Inflammatory macrophage (primary cell): ENCODE data around the gene AFF3.

Experiments
- DNase-seq, 2 donors: peaks; one replicate each; pipeline ENCODE4 v3.0.0-alpha.2; 2020 to 2022

AFF3 gene

GRCh38 chr2:99572373-99573164 is 569.8 kb downstream of the AFF3 start:
- no peak for DNase-seq

DNA sequence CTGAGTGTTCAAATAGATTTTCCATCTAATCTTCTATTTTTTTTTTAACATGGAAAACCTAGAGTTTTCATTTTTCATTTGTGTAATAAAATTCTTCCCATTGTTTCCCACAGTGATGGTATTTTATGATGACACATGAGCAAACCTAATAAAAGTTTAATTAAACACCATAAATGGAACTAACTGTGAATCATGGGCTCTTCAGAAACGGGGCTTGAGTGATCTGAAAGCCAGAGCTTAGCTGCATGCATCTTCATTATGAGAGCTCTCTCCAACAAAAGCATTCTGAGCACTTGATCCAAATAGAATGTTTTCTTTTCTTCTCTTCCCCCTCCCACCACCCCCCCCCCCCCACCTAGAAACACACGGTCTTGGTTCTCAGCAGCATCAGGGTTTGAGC is 570.4 kb downstream of the AFF3 start:
- no peak for DNase-seq

GRCh38 chr2:99571533-99571932 is 570.9 kb downstream of the AFF3 start:
- no peak for DNase-seq

DNA sequence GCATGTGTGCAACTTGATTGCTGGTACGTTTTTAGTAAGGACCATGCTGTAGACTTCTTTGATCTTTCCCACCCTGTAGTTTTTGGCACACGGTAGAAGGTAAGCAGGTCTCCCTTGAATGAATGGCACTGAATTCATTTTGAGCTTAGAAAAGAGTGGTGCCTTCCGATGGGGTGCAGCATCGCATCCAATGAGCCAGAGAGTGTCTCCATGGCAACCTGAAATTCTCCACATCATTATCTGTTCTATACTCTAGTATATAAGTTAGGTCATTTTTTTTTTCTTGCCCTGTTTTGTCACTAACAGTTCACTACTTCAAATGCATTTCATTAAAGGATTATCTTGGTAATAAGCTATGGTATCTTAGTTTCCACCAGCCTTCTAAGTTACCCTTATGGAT is 571.4 kb downstream of the AFF3 start:
- no peak for DNase-seq

- no peak for DNase-seq
Observed at GRCh38 chr2:99569386-99569785, 573.0 kb downstream of the AFF3 start.

GRCh38 chr2:99565227-99565626 is 577.2 kb downstream of the AFF3 start:
- DNase-seq, result no peak

DNA sequence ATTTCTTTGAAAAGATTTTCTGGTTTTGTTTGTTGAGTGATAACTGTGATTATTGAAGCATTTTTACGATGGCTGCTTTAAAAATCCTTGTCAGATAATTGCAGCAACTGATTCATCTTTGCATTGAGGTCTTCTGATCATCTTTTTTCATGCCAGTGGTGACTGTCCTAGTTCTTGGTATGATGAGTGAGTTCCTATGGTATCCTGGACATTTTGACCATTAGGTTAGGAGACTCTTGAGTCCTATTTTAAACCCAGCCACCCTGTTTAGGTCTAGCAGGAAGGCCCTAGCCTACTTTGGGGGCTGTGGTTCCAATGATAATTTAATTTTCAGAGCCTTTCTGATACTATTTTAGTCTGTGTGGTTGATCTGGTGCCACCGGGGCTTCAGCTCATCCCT is 579.9 kb downstream of the AFF3 start:
- no peak for DNase-seq

DNA sequence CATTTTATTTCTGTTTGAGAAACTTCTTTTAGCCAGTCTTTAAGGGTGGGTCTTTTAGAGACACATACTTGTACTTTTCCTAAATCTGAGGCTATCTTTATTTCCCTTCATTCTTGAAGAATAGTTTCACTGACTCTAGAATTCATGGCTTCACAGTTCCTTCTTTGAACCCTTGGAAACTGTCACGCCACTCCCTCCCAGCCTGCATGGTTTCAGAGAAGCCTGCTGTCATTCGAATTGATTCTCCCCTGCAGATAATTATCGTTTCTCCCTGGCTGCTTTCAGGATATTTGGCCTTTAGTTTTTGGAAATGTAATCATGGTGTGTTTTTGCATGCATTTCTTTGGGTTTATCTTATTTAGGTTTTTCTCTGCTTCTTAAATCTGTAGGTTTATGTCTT is 580.6 kb downstream of the AFF3 start:
- no peak for DNase-seq

DNA sequence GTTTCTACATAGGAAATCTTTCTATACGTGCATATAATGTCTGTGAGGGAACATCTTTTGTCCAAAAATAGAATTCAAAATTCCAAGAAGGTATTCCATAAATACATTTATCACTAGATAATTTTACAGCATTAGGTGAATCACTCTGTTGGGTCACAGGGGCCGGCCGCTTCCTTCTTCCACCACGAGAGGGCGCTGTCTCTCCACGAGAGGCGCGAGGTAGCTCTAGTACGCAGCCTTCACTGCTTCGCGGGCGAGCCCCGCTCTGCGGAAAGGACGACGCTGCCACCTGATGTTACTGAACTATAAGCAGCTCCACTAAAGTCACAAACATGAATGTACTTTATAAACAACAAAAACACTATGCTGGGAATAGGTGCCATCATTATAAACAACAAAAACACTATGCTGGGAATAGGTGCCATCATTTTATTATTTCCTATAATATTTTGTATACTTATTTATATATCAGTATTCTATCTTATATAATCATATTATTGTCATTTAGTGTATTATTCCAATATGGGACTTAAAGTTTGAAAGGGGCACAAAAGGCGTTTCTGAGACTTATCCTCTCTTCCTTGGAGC is 583.2 kb downstream of the AFF3 start:
- peak; percentile 82 to 84 for DNase-seq

DNA sequence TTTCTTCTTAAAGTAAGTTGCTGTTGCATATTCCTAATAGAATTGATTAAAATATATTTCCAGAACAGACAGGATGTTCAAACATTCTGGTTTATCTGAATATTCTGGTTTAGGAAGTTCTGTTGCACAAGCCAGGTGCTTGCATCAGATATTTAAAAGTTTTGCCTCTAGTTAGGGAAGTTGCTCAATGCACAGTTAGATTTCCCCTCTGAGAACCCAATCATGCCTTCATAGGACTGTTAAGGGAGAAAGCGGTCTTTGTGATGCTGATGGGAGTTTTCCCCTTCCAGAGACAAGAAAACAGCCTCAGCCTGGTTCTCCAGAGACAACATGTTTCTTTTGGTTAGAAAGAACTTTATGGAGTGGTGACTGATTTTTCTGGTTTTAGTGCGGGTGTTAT is 587.0 kb downstream of the AFF3 start:
- peak; percentile 86 to 90 for DNase-seq

- DNase-seq, result no peak
Observed at GRCh38 chr2:99554871-99555270, 587.5 kb downstream of the AFF3 start.

DNA sequence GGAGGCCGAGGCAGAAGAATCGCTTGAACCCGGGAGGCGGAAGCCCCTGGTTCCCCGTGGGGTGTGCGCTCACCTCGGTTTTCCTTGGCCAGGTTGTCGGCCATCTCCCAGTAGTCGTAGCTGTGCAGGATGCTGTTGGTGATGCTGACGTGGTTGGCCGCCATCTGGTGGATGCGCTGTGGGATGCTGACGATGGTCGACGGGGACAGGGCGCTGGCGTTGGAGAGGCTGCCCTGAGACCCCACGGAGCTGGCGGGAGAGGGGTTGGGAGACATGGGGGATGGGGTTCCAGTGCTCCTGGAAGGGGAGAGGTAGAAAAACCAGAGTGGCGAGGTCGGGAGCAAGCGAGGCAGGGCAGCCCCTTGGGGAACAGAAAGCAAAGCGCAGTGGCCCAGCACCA is 588.2 kb downstream of the AFF3 start:
- no peak for DNase-seq

GRCh38 chr2:99552529-99552928 is 589.9 kb downstream of the AFF3 start:
- no peak for DNase-seq

GRCh38 chr2:99550368-99550767 is 592.0 kb downstream of the AFF3 start:
- no peak for DNase-seq

GRCh38 chr2:99545604-99546003 is 596.8 kb downstream of the AFF3 start:
- no peak for DNase-seq

DNA sequence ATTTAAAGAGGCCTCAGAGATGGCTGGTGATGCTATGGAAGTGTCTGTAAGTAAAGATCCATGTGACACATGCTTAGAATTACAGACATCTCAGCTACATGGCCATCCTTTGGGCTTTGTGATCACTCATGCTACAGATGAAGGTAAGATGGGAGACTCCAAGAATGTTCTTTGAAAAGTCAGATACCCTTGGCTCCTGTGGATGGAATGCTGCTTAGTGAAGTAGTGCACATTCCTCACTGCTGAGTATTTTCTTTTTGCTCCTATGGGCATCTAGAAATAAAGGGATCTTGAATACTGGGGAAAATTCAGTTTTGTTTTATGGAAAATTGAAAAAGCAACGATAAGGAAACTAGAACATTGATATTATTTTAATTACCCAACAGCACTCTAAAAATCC is 597.3 kb downstream of the AFF3 start:
- DNase-seq, result no peak

DNA sequence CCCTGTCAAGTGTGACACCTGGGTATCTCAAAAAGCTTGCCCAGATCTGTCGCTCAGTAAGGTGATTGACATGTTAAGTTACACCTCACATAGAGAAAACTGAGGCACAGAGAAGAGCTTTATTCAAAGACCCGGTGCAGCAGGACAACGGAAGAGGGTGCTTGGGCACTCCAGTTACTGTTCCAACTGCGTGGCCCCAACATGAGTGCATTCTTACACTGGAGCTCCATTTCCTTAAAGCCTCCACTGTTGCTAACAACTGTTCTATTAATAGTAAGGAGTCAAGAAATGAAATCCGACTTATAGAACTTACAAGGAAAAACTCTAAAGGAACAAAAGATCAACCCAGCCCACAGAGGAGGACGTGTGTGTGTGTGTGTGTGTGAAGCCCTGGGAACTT is 597.8 kb downstream of the AFF3 start:
- no peak for DNase-seq

- no peak for DNase-seq
Observed at GRCh38 chr2:99543247-99543646, 599.1 kb downstream of the AFF3 start.

DNA sequence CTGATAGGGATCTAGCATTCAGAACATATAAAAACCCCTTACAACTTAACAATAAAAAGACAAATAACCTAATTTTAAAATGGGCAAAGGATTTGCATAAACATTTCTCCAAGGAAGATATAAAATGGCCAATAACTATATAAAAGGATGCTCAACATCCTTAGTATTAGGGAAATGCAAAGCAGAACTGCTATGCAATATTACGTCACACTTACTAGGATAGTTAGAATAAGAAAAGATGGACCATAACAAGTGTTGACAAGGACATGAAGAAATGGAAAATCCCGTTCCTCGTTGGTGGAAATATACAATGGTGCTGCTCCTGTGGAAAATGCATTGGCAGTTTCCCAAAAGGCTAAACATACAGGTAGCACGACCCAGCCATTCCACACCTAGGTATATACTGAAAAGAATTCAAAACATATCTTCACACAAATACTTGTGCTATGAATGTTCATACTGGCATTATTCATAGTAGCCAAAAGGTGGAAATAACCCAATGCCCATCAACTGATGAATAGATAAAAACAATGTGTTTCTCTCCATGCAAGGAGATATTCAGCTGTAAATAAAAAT is 604.4 kb downstream of the AFF3 start:
- no peak for DNase-seq

DNA sequence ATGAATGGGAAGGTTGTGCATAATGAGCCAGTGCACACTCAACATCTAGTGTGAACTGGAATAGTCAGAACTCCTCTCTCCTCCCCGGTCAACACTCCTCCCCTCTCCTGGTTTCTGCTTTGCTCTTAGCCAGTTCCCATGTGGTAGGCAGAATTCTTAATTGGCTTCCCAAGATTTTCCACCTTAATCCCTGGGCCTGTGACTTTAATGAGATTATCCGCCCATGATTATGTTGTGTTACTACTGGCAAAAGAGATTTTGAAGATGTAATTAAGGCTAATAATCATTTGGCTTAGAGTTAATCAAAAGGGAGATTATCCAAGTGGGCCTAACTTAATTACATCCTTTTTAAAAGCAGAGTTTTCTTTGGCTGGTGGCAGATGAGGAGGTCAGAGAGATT is 618.3 kb downstream of the AFF3 start:
- DNase-seq, result no peak

DNA sequence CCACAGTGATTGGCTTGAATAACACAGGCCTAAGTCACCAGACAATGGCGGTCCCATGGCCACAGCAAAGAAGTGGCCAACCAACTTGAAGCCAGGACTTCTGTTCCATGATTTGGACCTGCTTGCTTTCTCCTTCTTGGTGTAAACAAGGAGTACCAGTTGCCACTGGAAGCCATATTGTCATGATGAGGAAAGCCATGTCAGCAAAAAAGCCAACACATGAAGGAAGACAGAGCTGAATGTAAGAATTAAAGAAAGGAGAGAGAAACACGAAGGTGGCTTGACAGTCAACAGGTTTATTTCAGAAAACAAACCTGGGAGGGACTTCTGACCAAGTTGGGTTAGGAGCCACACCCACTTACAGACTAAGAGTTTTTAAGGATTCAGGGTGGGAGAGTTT is 620.2 kb downstream of the AFF3 start:
- no peak for DNase-seq

DNA sequence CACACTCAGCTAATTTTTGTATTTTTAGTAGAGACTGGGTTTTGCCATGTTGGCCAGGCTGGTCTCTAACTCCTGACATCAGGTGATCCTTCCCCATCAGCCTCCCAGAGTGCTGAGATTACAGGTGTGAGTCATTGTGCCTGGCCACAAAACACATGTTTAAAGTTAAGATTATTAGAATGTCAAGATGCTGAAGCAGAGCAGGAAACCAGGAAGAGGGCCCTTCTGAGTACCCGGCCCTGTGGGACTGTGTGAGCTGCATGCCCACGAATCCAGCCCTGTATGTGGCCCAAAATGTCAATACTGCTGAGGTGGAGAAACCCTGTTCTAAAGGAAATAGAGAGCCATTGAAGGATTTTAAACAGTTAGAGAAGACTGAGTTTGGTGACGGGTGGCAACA is 621.6 kb downstream of the AFF3 start:
- DNase-seq, result no peak

- no peak for DNase-seq
Observed at GRCh38 chr2:99520195-99520594, 622.2 kb downstream of the AFF3 start.

GRCh38 chr2:99514357-99514756 is 628.0 kb downstream of the AFF3 start:
- DNase-seq, result no peak
